HepG2 (cell line): ENCODE results near the gene MAFB. TPM values are rescaled to one million over a fixed set of nuclear protein-coding genes. Genes with fewer than 3 reads are reported as not detected.

ENCODE experiments used
- ATAC-seq: fragments of 200-7000 bp; cut with Tn5 transposase; 3 replicates; pipeline ENCODE4 v1.9.1; 2020; ENCODE audit warnings: mild to moderate bottlenecking, moderate library complexity
- BruUV-seq: library from RNA; stranded (reverse); fragments of 400-500 nt; replicated peaks from 2 replicates; lab custom pipeline; 2021; lab: Mats Ljungman, UMichigan
- CTCF ChIA-PET: fragments of 300-600 bp; formaldehyde crosslinking; extraction: SDS; loops from one replicate; lab custom pipeline; 2021; ENCODE audit warnings: low total read pairs, inconsistent platforms, low intra/inter-chr PET ratio; lab: Yijun Ruan, JAX
- POLR2A ChIA-PET: fragments of 350-600 bp; sonication (Branson Sonifier 250); formaldehyde crosslinking; loops from one replicate; lab custom pipeline; 2020; ENCODE audit warnings: antibody characterized with exemption, inconsistent platforms; lab: Yijun Ruan, JAX
- DNase-seq: peaks from one replicate; pipeline ENCODE4 v3.0.0-alpha.2; 2015; ENCODE audit warnings: low spot score
- FAIRE-seq: peaks from 3 replicates; lab custom pipeline; 2011; peaks lifted over from hg19 to GRCh38; lab: Jason Lieb, UNC
- H2AFZ ChIP-seq: one replicate; pipeline ENCODE4 v1.6.1; 2011; ENCODE audit warnings: low read length, inconsistent platforms
- H3K27ac ChIP-seq: fragments of 300-600 bp; 3 replicates; pipeline ENCODE4 v1.8.0; 2011; ENCODE audit warnings: mixed run types, mild to moderate bottlenecking, mixed read lengths, low read length, inconsistent platforms; ENCODE audit not compliant: insufficient read depth; ENCODE audit errors: extremely low read length
- H3K27me3 ChIP-seq, 2 experiments: fragments of 200-600 bp in 1 of 2; 2 replicates in 1 of 2; 3 replicates in 1 of 2; pipeline versions ENCODE4 v1.6.0 to v1.8.0; 2011; ENCODE audit warnings: low read length in 2 of 2, mild to moderate bottlenecking in 2 of 2, moderate library complexity in 2 of 2, inconsistent platforms in 1 of 2; ENCODE audit not compliant: insufficient read depth in 2 of 2, control insufficient read depth in 1 of 2
- H3K36me3 ChIP-seq, 2 experiments: fragments of 200-600 bp in 1 of 2; replicated peaks in 1 of 2; 2 replicates in 1 of 2; 3 replicates in 1 of 2; pipeline versions ENCODE4 v1.5.1 to v1.8.0; 2011; ENCODE audit warnings: low read length in 2 of 2, inconsistent platforms in 1 of 2; ENCODE audit not compliant: insufficient read depth in 2 of 2, control insufficient read depth in 1 of 2
- H3K4me1 ChIP-seq: 2 replicates; pipeline ENCODE4 v1.5.1; 2012; ENCODE audit warnings: low read length, inconsistent platforms; ENCODE audit not compliant: insufficient read depth
- H3K4me2 ChIP-seq: 2 replicates; pipeline ENCODE4 v1.6.0; 2011; ENCODE audit warnings: low read depth, low read length, inconsistent platforms
- H3K4me3 ChIP-seq, 3 experiments: fragments of 200-600 bp in 1 of 3; sonication (generic), shearing (Covaris generic) in 1 of 3; replicated peaks in 1 of 3; 2 replicates each; pipeline ENCODE4 v1.5.1; 2011 to 2016; ENCODE audit warnings: low read length in 3 of 3, inconsistent platforms in 2 of 3, low read depth in 2 of 3, mild to moderate bottlenecking in 2 of 3, control low read depth in 1 of 3, mixed read lengths in 1 of 3; ENCODE audit not compliant: insufficient read depth in 1 of 3
- H3K79me2 ChIP-seq: one replicate; pipeline ENCODE4 v1.6.1; 2011; ENCODE audit warnings: low read length, inconsistent platforms; ENCODE audit not compliant: insufficient read depth
- H3K9ac ChIP-seq: 2 replicates; pipeline ENCODE4 v1.6.0; 2011; ENCODE audit warnings: mild to moderate bottlenecking, low read depth, low read length, inconsistent platforms; ENCODE audit not compliant: insufficient read depth
- H3K9me3 ChIP-seq: 2 replicates; pipeline ENCODE4 v1.5.1; 2012; ENCODE audit warnings: mild to moderate bottlenecking, low read length
- H4K20me1 ChIP-seq: 2 replicates; pipeline ENCODE4 v1.6.0; 2011; ENCODE audit warnings: inconsistent platforms, mild to moderate bottlenecking, low read length, moderate library complexity; ENCODE audit not compliant: insufficient read depth
- ETV6 ChIP-seq: sonication (generic); formaldehyde crosslinking; conservative IDR thresholded peaks from 2 replicates; pipeline ENCODE4 v1.4.0; 2020; ENCODE audit warnings: missing genetic modification reagents
- JUN ChIP-seq: sonication (generic); formaldehyde crosslinking; IDR thresholded peaks from 2 replicates; pipeline ENCODE4 v1.4.0; 2020; ENCODE audit warnings: mild to moderate bottlenecking, missing genetic modification reagents
- POLR2AphosphoS2 ChIP-seq: IDR thresholded peaks from 2 replicates; pipeline ENCODE4 v1.6.1; 2011; ENCODE audit warnings: low read depth, low read length, improper control_type of control experiment
- ZBTB49 ChIP-seq: sonication (generic); formaldehyde crosslinking; IDR thresholded peaks from 2 replicates; pipeline ENCODE4 v1.4.0; 2020; ENCODE audit warnings: missing genetic modification reagents, borderline replicate concordance
- ZNF430 ChIP-seq: sonication (generic); formaldehyde crosslinking; IDR thresholded peaks from 2 replicates; pipeline ENCODE4 v1.9.0; 2021; ENCODE audit warnings: mild to moderate bottlenecking, missing genetic modification reagents
- ZNF652 ChIP-seq: IDR thresholded peaks from 2 replicates; pipeline ENCODE4 v1.6.1; 2016; ENCODE audit warnings: low read depth, borderline replicate concordance
- ZNF770 ChIP-seq: sonication (generic); formaldehyde crosslinking; IDR thresholded peaks from 2 replicates; pipeline ENCODE4 v1.5.0; 2020; ENCODE audit warnings: mild to moderate bottlenecking, missing genetic modification reagents
- WGBS: methylation state at CpG from one replicate; pipeline ENCODE4 v1.1.6; 2017; ENCODE audit warnings: low lambda C conversion rate; 5-methylcytosine and 5-hydroxymethylcytosine counted together
- in situ Hi-C: cut with HindIII; loops from 2 replicates; pipeline ENCODE4 v1.10.0; 2017; ENCODE audit warnings: low pct_unique_long_range_greater_than_20kb; ENCODE audit not compliant: extremely low pct_ligation_motif_present
- intact Hi-C: fragments of 100-400 bp; cut with micrococcal nuclease; formaldehyde crosslinking; loops from one replicate; pipeline ENCODE4 v1.10.0; 2022; ENCODE audit not compliant: unreplicated experiment
- polyA plus RNA-seq, 8 experiments: library from polyadenylated mRNA; depleted of rRNA in 3 of 8; stranded (reverse) in 7 of 8; unstranded in 1 of 8; fragments of >200 nt; fragmentation: Illumina TruSeq in 4 of 8; extraction: Trizol in 4 of 8; gene quantifications; 2 replicates each; pipeline versions ENCODE4 v1.2.1 to v1.2.3, GENCODE V29; 2011 to 2016; ENCODE audit warnings: low read depth in 4 of 8, missing spikeins in 1 of 8, mixed read lengths in 1 of 8; ENCODE audit not compliant: insufficient read depth in 1 of 8
- total RNA-seq, 5 experiments: library from RNA; depleted of rRNA; stranded (reverse); fragments of >200 nt; fragmentation: Illumina TruSeq; extraction: Trizol; gene quantifications; 2 replicates each; pipeline ENCODE4 v1.2.3, GENCODE V29; 2016; ENCODE audit warnings: low read depth in 1 of 5

The MAFB gene
- total and polyA plus RNA-seq, 2 of the 13 experiments (the other 11 are each of a cell fraction or from before 2014, with no cell fraction given) = 0.08 to 0.11 TPM

GRCh38 chr20:40720826-40721225 is 31.8 kb upstream of the MAFB start:
- no TSS peak for BruUV-seq
- Histone ChIP-seq H3K9me3 (no peaks in the 10 kb centered on the region), H3K4me3 (no peak overlapping the region), H3K4me2 (no peak overlapping the region), H3K27ac (no peak overlapping the region), H4K20me1 (no peaks in the 10 kb centered on the region), H2AFZ (no peak overlapping the region), H3K36me3 (no peaks in the 10 kb centered on the region), H3K4me1 (no peaks in the 10 kb centered on the region), H3K79me2 (no peaks in the 10 kb centered on the region), H3K27me3 (peaks cover 6 to 63% of the 10 kb centered on the region in 2 experiments), H3K9ac (no peak overlapping the region)
- POLR2A ChIA-PET = no interaction called here
- FAIRE-seq = no peak
- intact Hi-C loops = no loop called here
- ATAC-seq = no peak
- DNase-seq = no peak
- 37% methylated on average over 1 of the region's 1 CpG for WGBS
- in situ Hi-C loops = no loop called here
- TF ChIP-seq ETV6 (CRISPR knock-in tag) = no peak
- no peak for TF ChIP-seq ZNF430
- CTCF ChIA-PET = no interaction called here

- H3K79me2 ChIP-seq = no peaks in the 10 kb centered on the region
- no TSS peak for BruUV-seq
Measured at GRCh38 chr20:40720099-40720498, 31.1 kb upstream of the MAFB start.

More at GRCh38 chr20:40720099-40720498, 31.1 kb upstream of the MAFB start:
- Histone ChIP-seq H3K9me3 (no peaks in the 10 kb centered on the region), H3K36me3 (no peaks in the 10 kb centered on the region), H3K27me3 (peaks cover 6 to 70% of the 10 kb centered on the region in 2 experiments), H4K20me1 (no peaks in the 10 kb centered on the region), H2AFZ (no peak overlapping the region), H3K27ac (no peak overlapping the region), H3K4me1 (no peaks in the 10 kb centered on the region), H3K4me2 (no peak overlapping the region), H3K9ac (no peak overlapping the region), H3K4me3 (no peak overlapping the region)
- TF ChIP-seq JUN (CRISPR knock-in tag) = no peak
- TF ChIP-seq ZBTB49 = no peak
- no peak for TF ChIP-seq POLR2AphosphoS2
- TF ChIP-seq ZNF652 (CRISPR knock-in tag) = no peak
- no peak for TF ChIP-seq ZNF770 (CRISPR knock-in tag)
- in situ Hi-C loops (no loop called here), intact Hi-C loops (no loop called here)
- ATAC-seq = no peak
- no peak for DNase-seq
- no peak for FAIRE-seq
- ChIA-PET POLR2A (no interaction called here), CTCF (no interaction called here)
- 26% methylated on average over 8 of the region's 8 CpGs for WGBS
